Keratinocyte (primary cell): ENCODE results near the gene TMEM151B.
"Not testable (repeated sequence)": the region's sequence is repeated elsewhere in the genome, so short reads cannot be mapped to it uniquely, and the experiment has no call there.

Experiments used
- CTCF ChIP-seq, 3 experiments: IDR thresholded peaks in 1 of 3; conservative IDR thresholded peaks in 1 of 3; optimal IDR thresholded peaks in 1 of 3; 2 replicates in 2 of 3; 3 replicates in 1 of 3; pipeline versions ENCODE3 to v1.5.1; 2011; ENCODE audit warnings: low read length in 3 of 3, mild to moderate bottlenecking in 3 of 3, moderate library complexity in 2 of 3, control low read depth in 1 of 3, inconsistent platforms in 1 of 3; ENCODE audit not compliant: insufficient read depth in 2 of 3; ENCODE audit errors: extremely low read depth in 1 of 3
- EZH2 ChIP-seq: IDR thresholded peaks from one replicate; pipeline ENCODE4 v1.6.1; 2012; ENCODE audit warnings: inconsistent platforms, mild to moderate bottlenecking, low read length, moderate library complexity

DNA sequence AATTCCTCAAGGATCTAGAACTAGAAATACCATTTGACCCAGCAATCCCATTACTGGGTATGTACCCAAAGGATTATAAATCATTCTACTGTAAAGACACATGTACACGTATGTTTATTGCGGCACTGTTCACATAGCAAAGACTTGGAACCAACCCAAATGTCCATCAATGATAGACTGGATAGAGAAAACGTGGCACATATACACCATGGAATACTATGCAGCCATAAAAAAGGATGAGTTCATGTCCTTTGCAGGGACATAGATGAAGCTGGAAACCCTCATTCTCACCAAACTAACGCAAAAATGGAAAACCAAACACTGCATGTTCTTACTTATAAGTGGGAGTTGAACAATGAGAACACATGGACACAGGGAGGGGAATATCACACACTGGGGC, 76.6 kb downstream of the TMEM151B start:
- not testable (repeated sequence) for TF ChIP-seq EZH2; CTCF (optimal IDR thresholded peaks at IDR 0.05 in 1 of 3, IDR thresholded peaks at IDR 0.05 in 1 of 3, conservative IDR thresholded peaks at IDR 0.05 in 1 of 3; ENCODE audit: extremely low read depth in 1 of 3, insufficient read depth in 2 of 3, low read length in 3 of 3)
